WTC11 (cell line): ENCODE data around the gene KLC4. TPM values are rescaled to one million over a fixed set of nuclear protein-coding genes. Genes with fewer than 3 reads are reported as not detected.

Source experiments
- ATAC-seq: fragments of 200-7000 bp; cut with Tn5 transposase; 2 replicates; pipeline ENCODE4 v1.10.0; 2021; ENCODE audit warnings: mild to moderate bottlenecking, moderate library complexity
- CTCF ChIA-PET: fragments of 300-600 bp; sonication (Branson Sonifier 250); formaldehyde crosslinking; loops from one replicate; lab custom pipeline; 2021; ENCODE audit warnings: antibody characterized with exemption; lab: Charles Lee
- POLR2A ChIA-PET: fragments of 350-600 bp; sonication (Branson Sonifier 250); formaldehyde crosslinking; loops from one replicate; lab custom pipeline; 2021; ENCODE audit warnings: antibody characterized with exemption; lab: Charles Lee
- DNase-seq: peaks from one replicate; pipeline ENCODE4 v3.0.0; 2021; ENCODE audit warnings: low spot score
- H3K27ac Mint-ChIP-seq: 2 replicates; pipeline ENCODE4 v1.8.0; 2021; ENCODE audit warnings: mixed read lengths
- H3K27me3 Mint-ChIP-seq: 2 replicates; pipeline ENCODE4 v1.8.0; 2021; ENCODE audit warnings: low read depth, mild to moderate bottlenecking, moderate library complexity, mixed read lengths
- H3K36me3 Mint-ChIP-seq: 2 replicates; pipeline ENCODE4 v1.8.0; 2021; ENCODE audit warnings: mixed read lengths
- H3K4me1 Mint-ChIP-seq: 2 replicates; pipeline ENCODE4 v1.8.0; 2022; ENCODE audit warnings: mixed read lengths
- H3K4me3 Mint-ChIP-seq: 2 replicates; pipeline ENCODE4 v1.8.0; 2021; ENCODE audit warnings: mild to moderate bottlenecking, moderate library complexity, mixed read lengths
- H3K9me3 Mint-ChIP-seq: 2 replicates; pipeline ENCODE4 v1.8.0; 2021; ENCODE audit warnings: mixed read lengths
- FOXJ3 ChIP-seq: sonication (generic); formaldehyde crosslinking; IDR thresholded peaks from 2 replicates; pipeline ENCODE4 v1.9.0; 2021; ENCODE audit warnings: missing genetic modification reagents, mild to moderate bottlenecking, borderline replicate concordance
- GRHL2 ChIP-seq: fragments of 250-450 bp; sonication (Bioruptor Pico); IDR thresholded peaks from 2 replicates; pipeline ENCODE4 v1.8.0; 2022; ENCODE audit warnings: mild to moderate bottlenecking, moderate library complexity; ENCODE audit not compliant: insufficient replicate concordance, severe bottlenecking
- JAZF1 ChIP-seq: fragments of 250-450 bp; sonication (Bioruptor Pico); IDR thresholded peaks from 2 replicates; pipeline ENCODE4 v1.9.0; 2021; ENCODE audit warnings: moderate library complexity, mild to moderate bottlenecking, inconsistent platforms
- KAT7 ChIP-seq: sonication (generic); formaldehyde crosslinking; IDR thresholded peaks from 2 replicates; pipeline ENCODE4 v1.8.1; 2023; ENCODE audit warnings: missing genetic modification reagents, mild to moderate bottlenecking, borderline replicate concordance
- MYBL2 ChIP-seq: sonication (generic); formaldehyde crosslinking; IDR thresholded peaks from 2 replicates; pipeline ENCODE4 v1.8.1; 2023; ENCODE audit warnings: mild to moderate bottlenecking, moderate library complexity, missing genetic modification reagents
- NR3C1 ChIP-seq: sonication (generic); formaldehyde crosslinking; conservative IDR thresholded peaks from 2 replicates; pipeline ENCODE4 v1.8.1; 2023; ENCODE audit warnings: low read depth, mild to moderate bottlenecking, missing genetic modification reagents
- RELA ChIP-seq: sonication (generic); formaldehyde crosslinking; IDR thresholded peaks from 2 replicates; pipeline ENCODE4 v1.8.1; 2022; ENCODE audit warnings: missing genetic modification reagents, mild to moderate bottlenecking, borderline replicate concordance
- ZNF121 ChIP-seq: sonication (generic); formaldehyde crosslinking; IDR thresholded peaks from 2 replicates; pipeline ENCODE4 v1.8.0; 2023; ENCODE audit warnings: missing genetic modification reagents
- ZNF317 ChIP-seq: sonication (generic); formaldehyde crosslinking; IDR thresholded peaks from 2 replicates; pipeline ENCODE4 v1.8.1; 2023; ENCODE audit warnings: low read depth, mild to moderate bottlenecking, moderate library complexity, missing genetic modification reagents, borderline replicate concordance
- total RNA-seq: library from RNA; stranded (reverse); gene quantifications from 3 replicates; pipeline ENCODE4 v1.2.3, GENCODE V29; 2021
- TF ChIP-seq, protein P1 (sequence below): sonication (generic); formaldehyde crosslinking; IDR thresholded peaks from 2 replicates; pipeline ENCODE4 v1.8.1; 2023; ENCODE audit warnings: mild to moderate bottlenecking, missing genetic modification reagents, borderline replicate concordance
- TF ChIP-seq, protein P2 (sequence below): sonication (generic); formaldehyde crosslinking; IDR thresholded peaks from 2 replicates; pipeline ENCODE4 v1.8.0; 2022; ENCODE audit warnings: mild to moderate bottlenecking, missing genetic modification reagents
- TF ChIP-seq, protein P3 (sequence below): sonication (generic); formaldehyde crosslinking; conservative IDR thresholded peaks from 2 replicates; pipeline ENCODE4 v1.8.1; 2022; ENCODE audit warnings: mild to moderate bottlenecking, missing genetic modification reagents
- TF ChIP-seq, protein P4 (sequence below): sonication (generic); formaldehyde crosslinking; IDR thresholded peaks from 2 replicates; pipeline ENCODE4 v1.8.0; 2023; ENCODE audit warnings: missing genetic modification reagents, mild to moderate bottlenecking, borderline replicate concordance
- TF ChIP-seq, protein P5 (sequence below): sonication (generic); formaldehyde crosslinking; IDR thresholded peaks from 2 replicates; pipeline ENCODE4 v1.8.1; 2022; ENCODE audit warnings: mild to moderate bottlenecking, missing genetic modification reagents, moderate library complexity, borderline replicate concordance
- TF ChIP-seq, protein P6 (sequence below): sonication (generic); formaldehyde crosslinking; IDR thresholded peaks from 2 replicates; pipeline ENCODE4 v1.8.0; 2022; ENCODE audit warnings: missing genetic modification reagents
- TF ChIP-seq, protein P7 (sequence below): sonication (generic); formaldehyde crosslinking; IDR thresholded peaks from 2 replicates; pipeline ENCODE4 v1.8.1; 2023; ENCODE audit warnings: mild to moderate bottlenecking, missing genetic modification reagents
- TF ChIP-seq, protein P8 (sequence below): fragments of 250-450 bp; sonication (Bioruptor Pico); IDR thresholded peaks from 2 replicates; pipeline ENCODE4 v2.1.2; 2022; ENCODE audit warnings: mild to moderate bottlenecking, moderate library complexity

The KLC4 gene
- total RNA-seq, 1 experiment from 2014 or later, result 35.7 TPM

DNA sequence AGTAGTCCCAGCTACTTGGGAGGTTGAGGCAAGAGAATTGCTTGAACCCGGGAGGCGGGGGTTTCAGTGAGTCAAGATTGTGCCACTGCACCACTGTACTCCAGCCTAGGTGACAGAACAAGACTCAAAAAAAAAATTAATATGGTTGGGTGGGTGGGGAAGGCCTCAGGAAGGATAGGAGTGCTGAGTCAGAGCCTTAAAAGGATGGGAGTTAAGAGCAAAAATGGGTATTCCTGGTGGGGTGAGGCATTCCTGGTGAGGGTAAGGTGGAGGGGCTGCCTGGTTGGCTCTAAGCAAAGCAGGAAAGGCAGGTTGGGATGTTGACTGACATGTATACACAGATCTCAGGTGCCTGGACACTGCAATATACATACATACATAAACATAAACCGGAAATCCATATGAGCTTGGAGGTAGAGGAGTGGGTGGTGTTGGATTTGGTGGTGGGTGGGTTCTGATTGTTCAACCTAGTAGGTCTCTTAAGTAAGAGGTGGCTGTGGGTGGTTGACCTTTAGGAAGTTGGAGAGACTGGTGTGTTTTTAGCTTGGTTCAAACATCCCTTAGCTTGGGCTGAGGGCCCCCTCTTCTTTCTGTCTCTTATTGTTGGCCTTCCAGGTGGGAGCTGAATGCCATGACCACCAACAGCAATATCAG is 39.3 kb upstream of the KLC4 start (continued):
- TF ChIP-seq, protein P1, sequence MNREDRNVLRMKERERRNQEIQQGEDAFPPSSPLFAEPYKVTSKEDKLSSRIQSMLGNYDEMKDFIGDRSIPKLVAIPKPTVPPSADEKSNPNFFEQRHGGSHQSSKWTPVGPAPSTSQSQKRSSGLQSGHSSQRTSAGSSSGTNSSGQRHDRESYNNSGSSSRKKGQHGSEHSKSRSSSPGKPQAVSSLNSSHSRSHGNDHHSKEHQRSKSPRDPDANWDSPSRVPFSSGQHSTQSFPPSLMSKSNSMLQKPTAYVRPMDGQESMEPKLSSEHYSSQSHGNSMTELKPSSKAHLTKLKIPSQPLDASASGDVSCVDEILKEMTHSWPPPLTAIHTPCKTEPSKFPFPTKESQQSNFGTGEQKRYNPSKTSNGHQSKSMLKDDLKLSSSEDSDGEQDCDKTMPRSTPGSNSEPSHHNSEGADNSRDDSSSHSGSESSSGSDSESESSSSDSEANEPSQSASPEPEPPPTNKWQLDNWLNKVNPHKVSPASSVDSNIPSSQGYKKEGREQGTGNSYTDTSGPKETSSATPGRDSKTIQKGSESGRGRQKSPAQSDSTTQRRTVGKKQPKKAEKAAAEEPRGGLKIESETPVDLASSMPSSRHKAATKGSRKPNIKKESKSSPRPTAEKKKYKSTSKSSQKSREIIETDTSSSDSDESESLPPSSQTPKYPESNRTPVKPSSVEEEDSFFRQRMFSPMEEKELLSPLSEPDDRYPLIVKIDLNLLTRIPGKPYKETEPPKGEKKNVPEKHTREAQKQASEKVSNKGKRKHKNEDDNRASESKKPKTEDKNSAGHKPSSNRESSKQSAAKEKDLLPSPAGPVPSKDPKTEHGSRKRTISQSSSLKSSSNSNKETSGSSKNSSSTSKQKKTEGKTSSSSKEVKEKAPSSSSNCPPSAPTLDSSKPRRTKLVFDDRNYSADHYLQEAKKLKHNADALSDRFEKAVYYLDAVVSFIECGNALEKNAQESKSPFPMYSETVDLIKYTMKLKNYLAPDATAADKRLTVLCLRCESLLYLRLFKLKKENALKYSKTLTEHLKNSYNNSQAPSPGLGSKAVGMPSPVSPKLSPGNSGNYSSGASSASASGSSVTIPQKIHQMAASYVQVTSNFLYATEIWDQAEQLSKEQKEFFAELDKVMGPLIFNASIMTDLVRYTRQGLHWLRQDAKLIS (CRISPR knock-in tag), result no peak

DNA sequence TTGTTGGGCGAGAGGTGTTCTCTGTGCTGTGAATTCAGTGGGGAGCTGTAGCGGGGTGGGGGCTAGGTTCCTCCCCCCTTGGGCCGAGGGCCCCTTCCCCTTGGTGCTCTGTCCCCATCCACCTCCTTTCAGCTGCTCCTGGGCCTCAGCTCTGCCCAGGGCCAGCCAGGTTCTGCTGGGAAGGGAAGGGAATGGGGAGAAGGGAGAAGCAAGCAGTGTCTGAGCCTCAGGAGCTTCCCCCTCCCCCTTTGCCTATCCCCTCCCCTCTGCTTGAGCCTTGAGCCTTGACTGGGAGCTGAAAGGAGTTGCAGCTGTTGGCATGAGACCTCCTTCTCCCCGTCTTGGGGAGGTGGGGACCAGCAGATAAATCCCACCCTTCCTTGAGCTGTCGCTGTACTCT is 38.6 kb upstream of the KLC4 start:
- peak; percentile 36 for DNase-seq
- ATAC-seq, result peak; percentile 84
- peak overlapping the region; percentile 87; the same call in 1 of the 2 replicates for H3K27ac Mint-ChIP-seq
- TF ChIP-seq ZNF121 (CRISPR knock-in tag) (no peak), JAZF1 (CRISPR knock-in tag) (no peak), GRHL2 (no peak), KAT7 (CRISPR knock-in tag) (no peak), RELA (CRISPR knock-in tag) (no peak), FOXJ3 (no peak), ZNF317 (CRISPR knock-in tag) (no peak), MYBL2 (CRISPR knock-in tag) (no peak), NR3C1 (CRISPR knock-in tag) (no peak)
- TF ChIP-seq, protein P2, sequence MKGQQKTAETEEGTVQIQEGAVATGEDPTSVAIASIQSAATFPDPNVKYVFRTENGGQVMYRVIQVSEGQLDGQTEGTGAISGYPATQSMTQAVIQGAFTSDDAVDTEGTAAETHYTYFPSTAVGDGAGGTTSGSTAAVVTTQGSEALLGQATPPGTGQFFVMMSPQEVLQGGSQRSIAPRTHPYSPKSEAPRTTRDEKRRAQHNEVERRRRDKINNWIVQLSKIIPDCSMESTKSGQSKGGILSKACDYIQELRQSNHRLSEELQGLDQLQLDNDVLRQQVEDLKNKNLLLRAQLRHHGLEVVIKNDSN (CRISPR knock-in tag), result no peak
- TF ChIP-seq, protein P3, sequence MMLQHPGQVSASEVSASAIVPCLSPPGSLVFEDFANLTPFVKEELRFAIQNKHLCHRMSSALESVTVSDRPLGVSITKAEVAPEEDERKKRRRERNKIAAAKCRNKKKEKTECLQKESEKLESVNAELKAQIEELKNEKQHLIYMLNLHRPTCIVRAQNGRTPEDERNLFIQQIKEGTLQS (CRISPR knock-in tag), result no peak
- TF ChIP-seq, protein P4, sequence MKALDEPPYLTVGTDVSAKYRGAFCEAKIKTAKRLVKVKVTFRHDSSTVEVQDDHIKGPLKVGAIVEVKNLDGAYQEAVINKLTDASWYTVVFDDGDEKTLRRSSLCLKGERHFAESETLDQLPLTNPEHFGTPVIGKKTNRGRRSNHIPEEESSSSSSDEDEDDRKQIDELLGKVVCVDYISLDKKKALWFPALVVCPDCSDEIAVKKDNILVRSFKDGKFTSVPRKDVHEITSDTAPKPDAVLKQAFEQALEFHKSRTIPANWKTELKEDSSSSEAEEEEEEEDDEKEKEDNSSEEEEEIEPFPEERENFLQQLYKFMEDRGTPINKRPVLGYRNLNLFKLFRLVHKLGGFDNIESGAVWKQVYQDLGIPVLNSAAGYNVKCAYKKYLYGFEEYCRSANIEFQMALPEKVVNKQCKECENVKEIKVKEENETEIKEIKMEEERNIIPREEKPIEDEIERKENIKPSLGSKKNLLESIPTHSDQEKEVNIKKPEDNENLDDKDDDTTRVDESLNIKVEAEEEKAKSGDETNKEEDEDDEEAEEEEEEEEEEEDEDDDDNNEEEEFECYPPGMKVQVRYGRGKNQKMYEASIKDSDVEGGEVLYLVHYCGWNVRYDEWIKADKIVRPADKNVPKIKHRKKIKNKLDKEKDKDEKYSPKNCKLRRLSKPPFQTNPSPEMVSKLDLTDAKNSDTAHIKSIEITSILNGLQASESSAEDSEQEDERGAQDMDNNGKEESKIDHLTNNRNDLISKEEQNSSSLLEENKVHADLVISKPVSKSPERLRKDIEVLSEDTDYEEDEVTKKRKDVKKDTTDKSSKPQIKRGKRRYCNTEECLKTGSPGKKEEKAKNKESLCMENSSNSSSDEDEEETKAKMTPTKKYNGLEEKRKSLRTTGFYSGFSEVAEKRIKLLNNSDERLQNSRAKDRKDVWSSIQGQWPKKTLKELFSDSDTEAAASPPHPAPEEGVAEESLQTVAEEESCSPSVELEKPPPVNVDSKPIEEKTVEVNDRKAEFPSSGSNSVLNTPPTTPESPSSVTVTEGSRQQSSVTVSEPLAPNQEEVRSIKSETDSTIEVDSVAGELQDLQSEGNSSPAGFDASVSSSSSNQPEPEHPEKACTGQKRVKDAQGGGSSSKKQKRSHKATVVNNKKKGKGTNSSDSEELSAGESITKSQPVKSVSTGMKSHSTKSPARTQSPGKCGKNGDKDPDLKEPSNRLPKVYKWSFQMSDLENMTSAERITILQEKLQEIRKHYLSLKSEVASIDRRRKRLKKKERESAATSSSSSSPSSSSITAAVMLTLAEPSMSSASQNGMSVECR (CRISPR knock-in tag), result no peak
- TF ChIP-seq, protein P5, sequence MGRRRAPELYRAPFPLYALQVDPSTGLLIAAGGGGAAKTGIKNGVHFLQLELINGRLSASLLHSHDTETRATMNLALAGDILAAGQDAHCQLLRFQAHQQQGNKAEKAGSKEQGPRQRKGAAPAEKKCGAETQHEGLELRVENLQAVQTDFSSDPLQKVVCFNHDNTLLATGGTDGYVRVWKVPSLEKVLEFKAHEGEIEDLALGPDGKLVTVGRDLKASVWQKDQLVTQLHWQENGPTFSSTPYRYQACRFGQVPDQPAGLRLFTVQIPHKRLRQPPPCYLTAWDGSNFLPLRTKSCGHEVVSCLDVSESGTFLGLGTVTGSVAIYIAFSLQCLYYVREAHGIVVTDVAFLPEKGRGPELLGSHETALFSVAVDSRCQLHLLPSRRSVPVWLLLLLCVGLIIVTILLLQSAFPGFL (CRISPR knock-in tag), result no peak
- TF ChIP-seq, protein P6, sequence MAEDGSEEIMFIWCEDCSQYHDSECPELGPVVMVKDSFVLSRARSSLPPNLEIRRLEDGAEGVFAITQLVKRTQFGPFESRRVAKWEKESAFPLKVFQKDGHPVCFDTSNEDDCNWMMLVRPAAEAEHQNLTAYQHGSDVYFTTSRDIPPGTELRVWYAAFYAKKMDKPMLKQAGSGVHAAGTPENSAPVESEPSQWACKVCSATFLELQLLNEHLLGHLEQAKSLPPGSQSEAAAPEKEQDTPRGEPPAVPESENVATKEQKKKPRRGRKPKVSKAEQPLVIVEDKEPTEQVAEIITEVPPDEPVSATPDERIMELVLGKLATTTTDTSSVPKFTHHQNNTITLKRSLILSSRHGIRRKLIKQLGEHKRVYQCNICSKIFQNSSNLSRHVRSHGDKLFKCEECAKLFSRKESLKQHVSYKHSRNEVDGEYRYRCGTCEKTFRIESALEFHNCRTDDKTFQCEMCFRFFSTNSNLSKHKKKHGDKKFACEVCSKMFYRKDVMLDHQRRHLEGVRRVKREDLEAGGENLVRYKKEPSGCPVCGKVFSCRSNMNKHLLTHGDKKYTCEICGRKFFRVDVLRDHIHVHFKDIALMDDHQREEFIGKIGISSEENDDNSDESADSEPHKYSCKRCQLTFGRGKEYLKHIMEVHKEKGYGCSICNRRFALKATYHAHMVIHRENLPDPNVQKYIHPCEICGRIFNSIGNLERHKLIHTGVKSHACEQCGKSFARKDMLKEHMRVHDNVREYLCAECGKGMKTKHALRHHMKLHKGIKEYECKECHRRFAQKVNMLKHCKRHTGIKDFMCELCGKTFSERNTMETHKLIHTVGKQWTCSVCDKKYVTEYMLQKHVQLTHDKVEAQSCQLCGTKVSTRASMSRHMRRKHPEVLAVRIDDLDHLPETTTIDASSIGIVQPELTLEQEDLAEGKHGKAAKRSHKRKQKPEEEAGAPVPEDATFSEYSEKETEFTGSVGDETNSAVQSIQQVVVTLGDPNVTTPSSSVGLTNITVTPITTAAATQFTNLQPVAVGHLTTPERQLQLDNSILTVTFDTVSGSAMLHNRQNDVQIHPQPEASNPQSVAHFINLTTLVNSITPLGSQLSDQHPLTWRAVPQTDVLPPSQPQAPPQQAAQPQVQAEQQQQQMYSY (CRISPR knock-in tag), result no peak
- TF ChIP-seq, protein P7, sequence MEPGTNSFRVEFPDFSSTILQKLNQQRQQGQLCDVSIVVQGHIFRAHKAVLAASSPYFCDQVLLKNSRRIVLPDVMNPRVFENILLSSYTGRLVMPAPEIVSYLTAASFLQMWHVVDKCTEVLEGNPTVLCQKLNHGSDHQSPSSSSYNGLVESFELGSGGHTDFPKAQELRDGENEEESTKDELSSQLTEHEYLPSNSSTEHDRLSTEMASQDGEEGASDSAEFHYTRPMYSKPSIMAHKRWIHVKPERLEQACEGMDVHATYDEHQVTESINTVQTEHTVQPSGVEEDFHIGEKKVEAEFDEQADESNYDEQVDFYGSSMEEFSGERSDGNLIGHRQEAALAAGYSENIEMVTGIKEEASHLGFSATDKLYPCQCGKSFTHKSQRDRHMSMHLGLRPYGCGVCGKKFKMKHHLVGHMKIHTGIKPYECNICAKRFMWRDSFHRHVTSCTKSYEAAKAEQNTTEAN (CRISPR knock-in tag), result no peak
- TF ChIP-seq, protein P8, sequence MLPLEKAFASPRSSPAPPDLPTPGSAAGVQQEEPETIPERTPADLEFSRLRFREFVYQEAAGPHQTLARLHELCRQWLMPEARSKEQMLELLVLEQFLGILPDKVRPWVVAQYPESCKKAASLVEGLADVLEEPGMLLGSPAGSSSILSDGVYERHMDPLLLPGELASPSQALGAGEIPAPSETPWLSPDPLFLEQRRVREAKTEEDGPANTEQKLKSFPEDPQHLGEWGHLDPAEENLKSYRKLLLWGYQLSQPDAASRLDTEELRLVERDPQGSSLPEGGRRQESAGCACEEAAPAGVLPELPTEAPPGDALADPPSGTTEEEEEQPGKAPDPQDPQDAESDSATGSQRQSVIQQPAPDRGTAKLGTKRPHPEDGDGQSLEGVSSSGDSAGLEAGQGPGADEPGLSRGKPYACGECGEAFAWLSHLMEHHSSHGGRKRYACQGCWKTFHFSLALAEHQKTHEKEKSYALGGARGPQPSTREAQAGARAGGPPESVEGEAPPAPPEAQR (CRISPR knock-in tag), result no peak

More for the DNA sequence above, 38.6 kb upstream of the KLC4 start:
- Mint-ChIP-seq H3K4me1 (peaks cover 12% of the 10 kb centered on the region), H3K9me3 (no peaks in the 10 kb centered on the region), H3K27me3 (no peaks in the 10 kb centered on the region), H3K4me3 (peak overlapping the region; percentile 74), H3K36me3 (peaks cover 40% of the 10 kb centered on the region)
- POLR2A ChIA-PET, result interaction anchor here (0.7 to 3.1 kb wide), 7 partner anchors 14 to 150 kb away, joined by 3 to 12 read pairs (median 3); partner anchors contain the start of genes CNPY3, CUL7, PEX6 and PPP2R5D
- CTCF ChIA-PET, result interaction anchor here (0.8 to 2.9 kb wide), 8 partner anchors 14 to 154 kb away, joined by 3 to 18 read pairs (median 5); partner anchors contain the start of genes CUL7 and GNMT
